Stimulated activated CD4-positive, alpha-beta T cell treated with anti-CD3 and anti-CD28 coated beads, TNF-alpha, amount 100 ng/mL, for 4 hours (primary cell): ENCODE data around the gene FCHO2.
A peak's percentile ranks its signal among the peaks of the same experiment; 100 is the strongest.
"Not testable (repeated sequence)": the region's sequence is repeated elsewhere in the genome, so short reads cannot be mapped to it uniquely, and the experiment has no call there.

Source experiments
- DNase-seq, 3 experiments: peaks; one replicate each; pipeline ENCODE4 v3.0.0-alpha.2; 2020; ENCODE audit warnings: low read depth in 3 of 3

The FCHO2 gene

GRCh38 chr5:72955768-72956323 is at the start of gene FCHO2:
Gene FCHO2, plus strand, starts transcription at chr5:72956041. Its CDS starts 56 bp downstream, at chr5:72956097.
- DNase-seq, result peak; percentile 91 to 98 (median 94)

- DNase-seq, result no peak
Observed at GRCh38 chr5:72906806-72907205, 49.0 kb upstream of the FCHO2 start.

- DNase-seq, result no peak
Observed at GRCh38 chr5:72908664-72909063, 47.2 kb upstream of the FCHO2 start.

GRCh38 chr5:72917371-72917776 is 38.5 kb upstream of the FCHO2 start:
- no peak for DNase-seq

GRCh38 chr5:72920690-72921502 is 34.9 kb upstream of the FCHO2 start:
- DNase-seq, result no peak

GRCh38 chr5:72921886-72922285 is 34.0 kb upstream of the FCHO2 start:
- no peak for DNase-seq

GRCh38 chr5:72922422-72922821 is 33.4 kb upstream of the FCHO2 start:
- no peak for DNase-seq

GRCh38 chr5:72925336-72926010 is 30.4 kb upstream of the FCHO2 start:
- DNase-seq, result no peak

GRCh38 chr5:72932686-72933085 is 23.2 kb upstream of the FCHO2 start:
- DNase-seq, result not testable (repeated sequence)

- DNase-seq, result not testable (repeated sequence)
Observed at GRCh38 chr5:72934953-72935725, 20.7 kb upstream of the FCHO2 start.

GRCh38 chr5:72936893-72937292 is 18.9 kb upstream of the FCHO2 start:
- DNase-seq, result no peak

GRCh38 chr5:72937517-72938061 is 18.3 kb upstream of the FCHO2 start:
- no peak for DNase-seq

GRCh38 chr5:72938206-72938605 is 17.6 kb upstream of the FCHO2 start:
- DNase-seq, result no peak

GRCh38 chr5:72940082-72940481 is 15.8 kb upstream of the FCHO2 start:
- DNase-seq, result no peak

GRCh38 chr5:72943307-72943706 is 12.5 kb upstream of the FCHO2 start:
- no peak for DNase-seq

- no peak for DNase-seq
Observed at GRCh38 chr5:72947498-72947897, 8.3 kb upstream of the FCHO2 start.

GRCh38 chr5:72949481-72949880 is 6.4 kb upstream of the FCHO2 start:
- DNase-seq, result no peak

- no peak for DNase-seq
Observed at GRCh38 chr5:72951671-72952468, 4.0 kb upstream of the FCHO2 start.

- DNase-seq, result no peak
Observed at GRCh38 chr5:72954389-72954788, 1.5 kb upstream of the FCHO2 start.

GRCh38 chr5:72955143-72955767 is 586 bp upstream of the FCHO2 start:
- no peak for DNase-seq
